ENCODE results near the gene CLIP1.

GRCh38 chr12:122265476-122265875 is 157.0 kb downstream of the CLIP1 start:
- TF ChIP-seq POLR2A (IDR thresholded peaks at IDR 0.05; ENCODE audit: low read length) (no peak), GATA1 (IDR thresholded peaks at IDR 0.05; ENCODE audit: low read depth, low read length) (no peak)
